Stimulated activated CD8-positive, alpha-beta memory T cell treated with anti-CD3 and anti-CD28 coated beads, Interleukin-7, amount 100 ng/mL, for 1 hour (primary cell): ENCODE data around the gene MMRN2.
"Not testable (repeated sequence)": the region's sequence is repeated elsewhere in the genome, so short reads cannot be mapped to it uniquely, and the experiment has no call there.

Experiments used
- DNase-seq, 2 donors: peaks; one replicate each; pipeline ENCODE4 v3.0.0-alpha.2; 2020; ENCODE audit warnings: low read depth in 2 of 2

The MMRN2 gene

DNA sequence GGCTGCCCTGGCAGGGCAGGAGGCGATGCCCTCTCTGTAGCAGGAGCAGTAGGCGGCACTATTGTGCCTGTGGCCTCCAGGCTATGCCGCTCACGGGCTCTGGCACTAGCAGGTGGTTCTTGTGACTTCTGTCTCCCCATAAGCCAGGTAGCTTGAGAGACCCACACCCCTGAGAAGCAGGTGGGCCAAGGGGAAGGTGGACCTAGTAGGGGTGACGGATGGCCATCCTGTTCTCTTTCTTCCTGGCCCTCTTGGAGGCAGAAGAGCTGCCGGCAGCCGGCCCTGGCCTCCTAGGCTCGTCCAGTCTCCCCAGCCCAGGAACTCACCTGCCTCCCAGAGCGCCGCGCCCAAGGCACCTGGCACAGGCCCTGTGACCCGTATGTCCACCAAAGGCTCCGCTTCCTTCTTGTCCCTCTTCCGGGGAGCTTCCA is 15.4 kb downstream of the MMRN2 start:
- no peak for DNase-seq

DNA sequence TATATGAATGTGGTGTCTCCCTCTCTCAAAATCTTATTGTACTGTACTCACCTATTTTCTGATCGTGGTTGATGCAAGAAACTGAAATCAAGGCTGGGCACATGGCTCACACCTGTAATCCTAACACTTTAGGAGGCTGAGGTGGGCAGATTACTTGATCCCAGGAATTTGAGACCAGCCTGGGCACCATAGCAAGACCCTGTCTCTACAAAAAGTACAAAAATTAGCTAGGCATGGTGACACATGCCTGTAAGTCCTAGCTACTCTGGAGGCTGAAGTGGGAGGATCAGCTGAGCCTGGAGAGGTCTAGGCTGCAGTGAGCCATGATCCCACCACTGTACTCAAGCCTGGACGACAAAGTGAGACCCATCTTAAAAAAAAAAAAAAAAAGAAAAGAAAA is 16.0 kb downstream of the MMRN2 start:
- no peak for DNase-seq

DNA sequence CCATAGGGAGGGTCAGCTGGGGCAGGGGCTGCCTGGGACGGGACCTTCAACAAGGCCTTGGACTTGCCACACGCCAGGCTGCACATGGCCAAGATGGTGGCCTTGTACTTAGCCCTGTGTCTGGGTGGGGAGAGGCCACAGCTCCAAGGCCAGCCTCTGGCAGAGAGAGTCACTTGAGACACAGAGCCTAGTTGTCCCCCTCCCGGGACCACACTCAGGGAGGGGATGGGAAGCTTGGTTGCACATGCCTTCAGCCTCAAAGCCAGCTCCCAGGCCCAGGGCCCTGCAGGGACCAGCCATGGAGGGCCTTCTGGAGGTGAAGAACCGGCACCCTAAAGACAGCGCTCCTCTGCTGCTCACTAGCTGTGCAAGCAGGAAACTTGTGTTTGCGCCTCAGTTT is 16.7 kb downstream of the MMRN2 start:
- no peak for DNase-seq

DNA sequence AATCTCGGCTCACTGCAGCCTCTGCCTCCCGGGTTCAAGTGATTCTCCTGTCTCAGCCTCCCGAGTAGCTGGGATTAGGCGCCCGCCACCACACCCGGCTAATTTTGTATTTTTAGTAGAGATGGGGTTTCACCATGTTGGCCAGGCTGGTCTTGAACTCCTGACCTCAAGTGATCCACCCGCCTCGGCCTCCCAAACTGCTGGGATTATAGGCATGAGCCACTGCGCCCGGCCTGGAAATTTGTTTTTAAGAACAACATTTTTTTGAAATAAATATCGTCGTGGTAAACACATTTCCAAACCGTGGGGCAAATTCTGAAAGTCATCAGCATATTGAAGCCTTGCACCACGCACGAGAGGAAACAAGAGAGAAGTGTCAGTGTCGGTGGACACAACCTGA is 17.3 kb downstream of the MMRN2 start:
- not testable (repeated sequence) for DNase-seq

DNA sequence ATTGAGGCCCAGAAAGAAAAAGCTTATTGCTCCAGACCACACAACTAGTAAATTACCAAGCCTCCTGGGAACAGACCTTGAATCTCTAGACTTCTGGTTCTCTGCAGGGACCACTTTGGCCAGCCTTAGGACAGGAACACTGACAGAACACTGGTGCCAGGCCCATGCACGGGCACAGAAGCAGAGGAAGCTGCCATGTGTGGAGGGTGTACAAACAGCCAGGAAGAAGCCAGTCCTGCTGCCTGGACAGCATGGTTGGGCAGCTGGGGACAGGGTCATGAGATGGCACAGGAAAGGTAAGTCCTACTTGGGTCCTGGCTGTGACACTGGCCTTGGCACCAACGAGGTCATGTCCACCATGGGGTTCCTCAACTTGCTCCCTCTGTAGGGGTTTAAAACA is 19.2 kb downstream of the MMRN2 start:
- no peak for DNase-seq

DNA sequence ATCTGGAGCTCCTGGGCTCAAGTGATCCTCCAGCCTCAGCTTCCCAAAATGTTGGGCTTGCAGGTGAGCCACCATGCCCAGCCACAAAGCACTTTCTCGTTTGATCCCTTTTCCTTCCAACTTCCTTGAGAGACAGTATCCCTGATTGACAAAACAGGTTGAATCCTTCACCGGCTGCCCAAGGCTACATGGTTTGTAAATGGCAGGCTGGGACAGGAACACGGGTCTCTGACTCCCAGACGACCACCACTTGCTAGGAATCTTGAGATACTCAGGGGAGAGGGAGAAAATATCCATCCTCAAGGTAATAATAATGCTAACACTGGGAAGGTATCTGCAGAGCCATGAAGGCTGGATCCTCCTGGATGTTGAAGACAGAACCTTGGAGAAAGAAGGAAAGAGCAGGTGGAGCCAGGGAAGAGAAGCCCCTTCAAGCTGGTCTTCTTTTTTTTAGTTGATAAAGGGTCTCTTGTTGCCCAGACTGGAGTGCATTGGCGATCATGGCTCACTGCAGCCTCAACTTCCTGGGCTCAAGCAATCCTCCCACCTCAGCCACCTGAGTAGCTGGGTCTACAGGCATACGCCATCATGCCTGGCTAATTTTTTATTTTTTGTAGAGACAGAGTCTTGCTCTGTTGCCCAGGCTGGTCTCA is 19.8 kb downstream of the MMRN2 start:
- DNase-seq: no peak

DNA sequence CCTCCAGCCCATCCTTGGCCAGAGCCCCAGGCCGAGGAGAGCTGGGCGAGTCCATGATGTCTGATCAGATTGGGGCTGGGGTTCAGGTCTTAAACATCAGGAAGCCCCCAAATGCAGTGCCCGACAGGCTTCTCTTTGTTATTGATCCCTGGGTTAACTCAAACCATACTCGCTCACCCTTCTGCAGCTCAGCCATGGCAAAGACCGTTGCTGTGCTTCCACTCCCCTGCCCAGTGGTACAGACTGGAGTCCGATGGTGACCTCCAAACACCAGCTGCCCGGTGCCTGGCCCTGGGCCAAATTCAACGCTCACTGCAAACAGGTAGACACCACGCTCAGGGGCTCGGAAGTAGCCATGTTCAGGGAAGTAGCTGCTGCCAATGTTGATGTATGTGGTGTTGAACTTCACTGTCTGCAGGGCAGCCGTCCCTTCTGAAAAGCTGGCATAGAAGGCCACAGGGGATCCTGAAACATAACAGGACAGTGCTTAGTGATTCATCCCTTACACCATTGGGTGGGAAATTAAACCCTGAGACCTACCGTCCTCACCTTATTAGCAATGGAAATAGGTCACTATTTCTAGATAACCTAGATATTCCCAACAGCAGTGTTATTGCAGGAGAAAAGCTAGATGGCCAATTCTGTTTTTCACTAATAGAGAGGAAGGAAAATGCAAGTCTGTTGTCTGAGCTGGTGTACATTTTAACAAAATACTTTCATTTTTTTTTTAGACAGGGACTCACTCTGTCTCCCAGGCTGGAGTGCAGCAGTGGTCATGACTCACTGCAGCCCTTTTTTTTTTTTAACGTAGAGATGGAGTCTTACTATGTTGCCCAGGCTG is 20.5 kb downstream of the MMRN2 start:
- DNase-seq: no peak

DNA sequence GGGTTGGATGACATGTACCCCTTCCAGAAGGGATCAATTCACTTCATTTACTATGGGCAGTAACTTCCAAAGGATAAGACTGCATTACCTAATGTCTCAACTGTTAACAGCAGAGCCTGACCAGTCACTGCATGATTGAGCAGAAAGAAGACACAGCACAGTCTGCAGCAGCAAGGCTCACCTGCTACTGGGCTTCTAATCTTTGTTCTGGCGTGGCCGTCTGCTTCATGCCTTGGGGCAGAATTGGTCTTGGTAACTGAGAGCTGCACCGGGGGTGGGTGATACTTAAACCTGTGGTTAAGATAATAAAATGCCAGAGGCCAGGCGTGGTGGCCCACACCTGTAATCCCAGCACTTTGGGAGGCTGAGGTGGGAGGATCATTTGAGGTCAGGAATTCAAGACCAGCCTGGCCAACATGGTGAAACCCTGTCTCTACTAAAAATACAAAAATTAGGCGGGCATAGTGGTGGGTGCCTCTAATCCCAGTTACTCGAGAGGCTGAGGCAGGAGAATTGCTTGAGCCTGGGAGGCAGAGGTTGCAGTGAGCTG is 23.2 kb downstream of the MMRN2 start:
- not testable (repeated sequence) for DNase-seq

DNA sequence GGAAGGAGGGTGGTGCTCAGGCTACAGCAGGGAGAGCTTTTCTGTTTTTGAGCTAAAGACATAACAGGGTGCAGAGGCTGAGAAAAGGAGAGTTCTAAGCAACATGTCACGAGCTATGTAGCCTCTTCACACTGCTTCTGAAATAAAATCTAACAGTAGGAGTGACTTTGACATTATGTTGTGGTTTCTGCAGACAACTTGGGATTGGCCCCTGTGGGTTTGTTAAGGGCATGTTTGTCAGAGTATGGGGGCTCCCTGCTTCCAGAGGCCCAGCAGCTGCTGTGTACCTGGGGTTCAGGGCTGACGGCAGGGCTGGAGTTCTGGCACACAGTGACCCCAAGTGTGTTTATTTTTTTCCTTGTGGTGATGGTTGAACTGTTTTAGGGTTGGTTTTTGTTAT is 24.7 kb downstream of the MMRN2 start:
- no peak for DNase-seq

DNA sequence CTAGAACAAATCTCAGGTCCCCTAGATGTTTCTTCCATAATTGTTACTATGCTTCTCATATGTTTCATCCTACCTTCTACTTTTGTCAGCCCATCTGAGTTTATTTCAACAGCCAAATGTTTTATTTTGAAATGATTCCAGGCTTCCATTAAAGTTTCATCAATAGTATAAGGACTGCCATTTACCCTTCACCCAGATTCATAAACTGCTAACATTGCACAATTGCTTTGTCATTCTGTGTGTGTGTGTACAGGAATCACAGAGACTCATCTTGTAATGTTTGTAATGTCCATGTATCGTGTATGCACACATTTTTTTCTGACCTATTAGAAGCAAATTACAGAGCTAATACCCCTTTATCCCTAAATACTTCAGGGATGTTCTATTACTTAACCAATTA is 25.5 kb downstream of the MMRN2 start:
- no peak for DNase-seq

DNA sequence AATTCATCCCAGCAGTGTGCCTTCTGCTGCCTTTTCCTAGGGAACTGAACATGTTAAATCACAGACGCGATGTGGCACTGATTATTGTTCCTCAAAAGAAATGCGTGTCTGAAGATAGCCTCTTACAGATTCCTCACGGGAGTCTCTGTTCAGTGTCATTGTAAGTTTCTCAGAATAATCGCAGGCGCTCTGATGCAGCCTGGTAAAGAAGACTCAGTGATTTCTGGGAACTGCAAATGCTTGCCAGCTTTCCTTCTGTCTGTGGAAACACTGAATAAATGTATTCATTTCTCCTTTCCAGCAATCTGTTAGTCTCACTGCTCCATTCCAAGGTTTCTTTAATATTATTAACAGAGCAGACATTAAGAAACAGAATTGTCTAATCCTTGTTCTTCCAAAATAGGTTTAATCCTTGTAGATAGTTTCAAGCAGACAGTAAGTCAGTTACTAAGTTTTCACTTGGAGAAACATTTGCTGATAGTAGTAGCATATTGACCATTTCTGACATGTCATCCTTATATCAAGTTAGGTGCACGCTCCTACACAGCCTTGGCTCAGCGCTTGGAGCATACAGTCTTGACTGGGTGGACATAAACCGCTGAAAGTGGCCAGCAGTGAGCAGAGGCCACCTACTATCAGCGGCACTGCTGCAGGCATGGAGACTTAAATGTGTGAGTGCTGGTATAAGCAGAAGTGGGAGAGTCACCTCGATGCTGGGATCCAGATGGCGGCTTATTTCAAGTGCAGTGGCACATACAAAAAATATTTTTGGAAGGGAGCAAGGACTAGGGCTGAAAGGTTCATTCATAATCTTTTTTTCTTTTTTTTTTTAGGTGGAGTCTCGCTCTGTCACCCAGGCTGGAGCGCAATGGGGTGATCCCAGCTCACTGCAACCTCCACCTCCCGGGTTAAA is 27.7 kb downstream of the MMRN2 start:
- DNase-seq: no peak

DNA sequence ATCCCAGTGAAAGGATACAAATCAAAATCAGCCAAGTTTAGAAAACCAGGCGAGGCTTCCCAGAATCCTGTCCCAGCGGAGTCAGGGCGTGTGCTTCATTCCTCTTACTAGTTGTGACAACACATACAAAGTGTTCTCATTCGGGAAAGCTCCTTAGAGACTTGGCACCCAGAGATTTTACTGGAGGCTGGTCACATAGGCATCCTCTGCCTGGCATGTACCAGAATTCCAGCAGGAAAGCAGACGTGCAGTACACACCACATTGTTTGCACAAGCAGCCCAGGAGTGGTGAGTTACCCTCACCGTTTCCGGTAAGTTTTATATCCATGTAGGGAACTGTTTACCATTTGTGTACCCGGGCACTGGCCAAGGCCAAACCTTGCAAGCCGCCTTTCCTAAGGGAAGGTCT is 34.9 kb downstream of the MMRN2 start:
- DNase-seq: no peak

DNA sequence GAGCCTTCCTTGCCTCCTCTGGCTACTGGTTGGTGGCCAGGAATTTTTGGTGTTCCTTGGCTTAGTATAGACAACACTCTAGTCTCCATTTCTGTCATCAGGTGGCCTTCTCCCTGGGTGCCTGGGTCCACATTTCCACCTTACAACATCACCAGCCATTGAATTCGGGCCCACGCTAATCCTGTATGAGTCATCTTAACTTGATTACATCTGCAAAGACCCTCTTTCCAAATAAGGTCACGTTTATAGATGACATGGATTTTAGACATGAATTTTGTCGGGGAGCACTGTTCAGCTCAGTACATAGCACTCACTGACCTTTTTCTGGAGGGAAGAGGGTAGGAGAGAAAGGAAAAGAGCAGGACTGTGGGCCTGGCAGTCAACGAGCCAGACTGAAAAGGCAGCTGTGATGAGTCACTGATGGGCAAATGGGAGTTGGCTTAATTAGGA is 39.4 kb downstream of the MMRN2 start:
- DNase-seq: no peak

DNA sequence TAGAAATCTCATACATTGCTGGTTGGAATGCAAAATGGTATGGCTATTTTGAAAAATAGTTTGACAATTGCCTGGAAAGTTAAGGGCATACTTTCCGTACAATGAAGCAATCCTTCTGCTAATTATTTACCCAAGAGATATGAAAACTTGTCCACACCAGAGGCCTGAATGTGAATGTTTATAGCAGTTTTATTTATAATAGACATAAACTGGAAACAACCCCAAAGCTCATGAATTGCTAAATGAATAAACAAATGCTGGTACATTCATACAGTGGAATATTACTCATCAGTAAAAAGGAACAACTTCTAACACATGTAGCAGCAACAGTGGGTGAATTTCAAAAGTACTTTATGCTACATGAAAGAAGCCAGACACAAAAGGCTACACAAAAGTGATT is 42.7 kb downstream of the MMRN2 start:
- no peak for DNase-seq

DNA sequence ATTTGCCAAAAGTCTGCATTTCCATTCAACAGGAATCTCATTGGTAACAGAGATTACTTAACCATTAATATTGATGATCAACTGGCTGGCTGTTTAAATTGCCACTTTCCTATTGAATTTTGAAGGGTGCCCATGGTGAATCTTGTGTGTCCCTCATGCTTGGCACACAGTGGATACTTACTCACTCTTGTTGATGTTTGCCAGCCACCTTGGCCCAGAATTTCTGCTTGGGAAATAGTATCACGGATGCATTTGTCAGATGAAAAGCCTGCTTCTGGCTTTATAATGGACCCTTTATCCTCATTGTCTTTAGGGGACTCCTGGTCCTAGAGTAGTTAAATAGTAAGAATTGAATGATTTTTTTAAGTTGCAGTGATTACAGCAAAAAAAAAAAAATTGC is 52.0 kb downstream of the MMRN2 start:
- DNase-seq: no peak

DNA sequence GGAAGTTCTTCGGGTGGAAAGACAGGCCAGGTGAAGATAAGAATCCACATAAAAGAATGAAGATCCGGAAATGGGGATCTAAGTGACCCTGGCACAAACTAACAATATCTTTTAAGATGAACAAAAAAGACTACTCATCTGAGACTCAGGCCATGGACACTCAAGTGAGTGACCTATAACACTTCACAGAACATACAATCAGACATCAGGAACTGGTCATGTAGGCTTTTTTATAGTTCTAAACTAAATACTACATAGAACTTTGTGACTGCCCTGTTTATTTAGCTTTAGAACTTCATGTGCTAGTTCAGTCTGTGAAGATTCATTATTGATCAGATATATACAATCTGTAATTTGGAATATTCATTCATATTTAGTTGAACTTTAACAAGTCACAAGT is 52.8 kb downstream of the MMRN2 start:
- no peak for DNase-seq

DNA sequence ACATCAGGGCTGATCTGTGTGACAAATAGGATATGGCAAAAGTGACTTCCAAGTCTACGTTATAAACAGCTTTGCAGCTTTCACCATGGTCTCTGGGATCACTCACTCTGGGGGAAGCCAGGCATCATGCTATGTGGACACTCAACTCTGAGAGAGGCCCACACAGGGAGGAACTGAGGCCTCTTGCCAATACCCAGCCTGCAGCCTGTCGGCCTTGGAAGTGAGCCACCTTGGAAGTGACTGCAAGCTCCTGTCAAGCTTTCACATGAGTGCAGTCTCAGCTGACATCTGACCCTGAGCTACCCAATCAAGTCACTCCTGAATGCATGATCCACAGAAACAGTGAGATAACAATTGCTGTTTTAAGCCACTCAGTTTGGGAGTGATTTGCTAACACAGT is 56.5 kb downstream of the MMRN2 start:
- DNase-seq: no peak

DNA sequence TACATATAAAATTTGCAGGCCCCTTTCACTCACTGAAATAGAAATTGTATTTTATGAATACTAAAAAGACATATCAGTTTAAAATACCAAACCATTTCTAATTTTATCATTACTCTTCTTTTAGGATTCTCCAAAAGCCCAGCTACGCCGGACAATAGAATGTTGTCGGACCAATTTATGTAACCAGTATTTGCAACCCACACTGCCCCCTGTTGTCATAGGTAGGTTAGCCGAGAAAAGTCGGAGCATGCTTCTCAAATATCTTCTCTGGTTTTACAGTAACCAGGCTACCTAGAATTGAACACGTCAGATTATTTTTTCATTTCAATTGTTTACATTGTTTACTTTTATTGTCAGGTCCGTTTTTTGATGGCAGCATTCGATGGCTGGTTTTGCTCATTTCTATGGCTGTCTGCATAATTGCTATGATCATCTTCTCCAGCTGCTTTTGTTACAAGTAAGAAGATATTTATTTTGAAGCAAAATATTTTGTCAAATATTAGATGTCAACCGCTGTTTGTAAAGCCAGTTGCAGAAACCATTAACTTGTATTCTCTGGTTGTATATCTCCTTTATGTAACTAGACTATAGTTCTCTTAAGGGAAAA is 57.6 kb downstream of the MMRN2 start:
- peak in 1 of 2 donors; percentile 11 for DNase-seq

DNA sequence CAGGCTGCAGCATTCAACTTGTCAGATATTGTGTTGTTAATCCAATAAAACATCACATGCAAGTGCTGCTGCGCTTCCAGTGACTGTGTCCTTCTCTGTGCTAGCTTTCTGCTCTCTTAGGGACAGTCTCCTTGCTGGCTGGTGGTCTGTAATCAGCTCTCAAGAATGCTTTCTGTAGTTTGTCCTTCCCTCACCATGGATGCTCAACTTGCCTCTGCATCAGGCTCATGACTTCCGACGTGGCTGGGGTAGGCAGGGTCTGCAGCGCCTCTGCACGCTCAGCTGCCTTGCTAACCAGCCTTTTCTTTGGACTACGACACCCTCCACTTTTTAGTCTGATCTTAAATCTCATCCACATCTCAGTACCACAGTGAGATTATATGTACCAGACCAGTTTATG is 58.3 kb downstream of the MMRN2 start:
- no peak for DNase-seq

DNA sequence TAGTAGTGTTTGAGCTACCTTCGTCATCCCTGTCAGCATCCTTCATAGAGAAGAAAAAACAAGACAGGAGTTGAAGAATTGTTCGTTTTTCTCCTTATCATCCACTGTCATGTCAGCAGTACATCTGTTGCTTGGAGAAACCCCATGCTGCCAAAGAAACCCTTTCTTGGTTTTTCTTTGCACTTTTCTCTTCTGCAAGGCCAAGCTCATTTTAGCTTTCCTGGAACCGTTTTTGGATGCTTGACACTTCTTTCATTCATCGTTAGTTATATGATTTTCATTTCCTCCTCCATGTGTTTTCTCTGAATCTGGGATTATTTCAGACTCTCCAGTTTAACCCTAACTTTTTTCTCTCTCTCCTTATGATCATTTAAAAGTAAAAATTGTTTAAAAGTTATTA is 58.9 kb downstream of the MMRN2 start:
- DNase-seq: no peak

DNA sequence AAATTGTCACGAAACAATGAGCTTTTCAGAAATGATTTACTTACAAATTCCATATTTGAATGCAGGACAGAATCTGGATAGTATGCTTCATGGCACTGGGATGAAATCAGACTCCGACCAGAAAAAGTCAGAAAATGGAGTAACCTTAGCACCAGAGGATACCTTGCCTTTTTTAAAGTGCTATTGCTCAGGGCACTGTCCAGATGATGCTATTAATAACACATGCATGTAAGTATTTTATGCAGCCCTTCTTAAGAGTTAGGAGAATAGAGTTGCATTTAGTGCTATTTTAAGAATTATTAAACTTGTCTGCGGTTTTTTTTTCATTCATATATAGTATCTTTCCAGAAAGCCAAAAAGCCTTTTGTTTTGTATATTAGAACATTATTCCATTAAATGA is 67.4 kb downstream of the MMRN2 start:
- no peak for DNase-seq
